Activated CD8-positive, alpha-beta memory T cell treated with anti-CD3 and anti-CD28 coated beads for 1 hour (primary cell): ENCODE data around the gene OPTN.
"Not testable (repeated sequence)": the region's sequence is repeated elsewhere in the genome, so short reads cannot be mapped to it uniquely, and the experiment has no call there.

Experiments used
- DNase-seq, 2 donors: peaks; one replicate each; pipeline ENCODE4 v3.0.0-alpha.2; 2020; ENCODE audit warnings: low read depth in 1 of 2; ENCODE audit errors: extremely low read depth in 1 of 2

The OPTN gene

GRCh38 chr10:13099666-13100348, at the start of gene OPTN:
Gene OPTN (plus strand): TSS chr10:13100163. CDS start chr10:13109123, 8,960 bp downstream.
- DNase-seq, result peak; percentile 49 to 68

DNA sequence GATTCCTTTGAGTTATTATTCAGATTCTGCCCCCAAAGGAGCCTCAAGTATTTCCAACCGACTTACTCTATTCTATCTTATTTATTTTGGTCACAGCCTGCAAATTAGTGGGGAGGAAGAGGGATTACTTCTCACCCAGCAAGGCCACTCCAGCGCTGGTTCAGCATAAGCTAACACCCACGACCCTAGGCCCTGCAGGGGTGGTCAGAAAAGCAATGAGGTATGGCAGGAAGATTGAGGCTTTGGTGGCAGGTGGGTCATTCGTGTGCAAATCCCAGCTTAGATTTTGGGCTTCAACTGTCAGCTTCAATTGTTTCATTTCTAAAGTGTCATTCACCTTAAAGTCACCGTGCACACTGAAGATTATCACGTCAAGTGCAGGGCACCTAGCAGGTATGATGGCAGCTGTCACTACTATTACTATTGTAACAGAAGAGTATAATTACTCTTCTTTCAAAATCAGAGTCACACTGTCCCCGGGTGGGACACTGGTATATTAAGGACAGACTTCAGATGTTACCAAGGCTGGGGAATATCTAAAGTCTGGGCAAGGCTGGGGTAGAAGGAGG, 48.8 kb upstream of the OPTN start:
- no peak for DNase-seq

- not testable (repeated sequence) for DNase-seq
These were observed 46.8 kb upstream of the OPTN start for GRCh38 chr10:13053208-13053607.

DNA sequence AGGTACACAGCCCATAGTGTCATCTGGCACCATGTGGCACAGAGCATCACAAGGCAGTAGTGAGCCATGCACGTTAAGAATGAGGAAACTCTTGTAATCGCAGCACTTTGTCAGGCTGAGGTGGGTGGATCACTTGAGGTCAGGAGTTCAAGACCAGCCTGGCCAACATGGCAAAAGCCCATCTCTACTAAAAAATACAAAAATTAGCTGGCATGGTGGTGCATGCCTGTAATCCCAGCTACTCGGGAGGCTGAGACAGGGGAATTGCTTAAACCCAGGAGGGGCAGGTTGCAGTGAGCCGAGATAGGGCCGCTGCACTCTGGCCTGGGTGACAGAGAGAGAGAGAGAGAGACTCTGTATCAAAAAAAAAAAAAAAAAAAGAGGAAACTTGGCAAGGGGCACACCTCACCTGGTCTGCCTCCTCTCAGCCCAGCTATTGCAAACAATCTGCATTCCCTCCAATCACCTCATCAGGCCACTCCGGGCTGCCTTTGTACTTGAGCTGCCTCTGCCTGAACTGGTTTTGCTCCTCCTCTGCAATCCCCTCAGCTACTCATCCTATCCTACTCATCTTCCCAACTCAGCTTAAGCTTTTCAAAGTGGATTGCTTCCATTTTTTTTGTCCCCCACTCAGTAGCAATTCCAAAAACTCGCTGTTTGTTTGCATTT, 46.0 kb upstream of the OPTN start:
- DNase-seq, result no peak

GRCh38 chr10:13054844-13055243, 45.1 kb upstream of the OPTN start:
- DNase-seq, result no peak

DNA sequence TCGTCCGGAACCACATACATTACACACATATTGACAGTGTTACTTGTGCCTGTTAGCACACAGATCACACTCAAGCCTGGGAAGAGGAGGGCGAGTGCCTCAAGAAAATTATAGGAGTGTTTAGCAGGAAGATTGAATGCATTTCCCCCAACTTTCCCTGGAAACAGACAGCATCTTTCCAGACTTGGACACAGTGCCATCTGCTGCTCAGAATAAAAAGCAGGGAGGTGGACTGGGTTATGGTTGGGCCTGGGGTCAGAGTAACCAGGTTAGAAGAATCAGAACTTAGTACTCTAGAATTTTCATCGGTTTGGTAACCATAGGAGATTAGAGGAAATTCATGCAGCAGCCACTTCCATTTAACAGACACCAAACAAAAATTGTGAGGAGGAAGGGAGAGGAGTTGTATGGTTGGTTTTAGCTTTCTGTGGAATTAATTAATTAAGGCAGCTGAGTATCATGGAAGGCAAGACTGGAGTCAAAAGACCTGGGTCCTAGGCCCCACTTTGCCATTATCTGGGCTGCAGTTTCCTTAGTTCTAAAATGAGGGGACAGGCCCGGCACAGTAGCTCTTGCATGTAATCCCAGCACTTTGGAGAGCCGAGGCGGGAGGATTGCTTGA, 43.4 kb upstream of the OPTN start:
- DNase-seq, result no peak

- DNase-seq, result no peak
These were observed 37.2 kb upstream of the OPTN start for GRCh38 chr10:13062803-13063202.

DNA sequence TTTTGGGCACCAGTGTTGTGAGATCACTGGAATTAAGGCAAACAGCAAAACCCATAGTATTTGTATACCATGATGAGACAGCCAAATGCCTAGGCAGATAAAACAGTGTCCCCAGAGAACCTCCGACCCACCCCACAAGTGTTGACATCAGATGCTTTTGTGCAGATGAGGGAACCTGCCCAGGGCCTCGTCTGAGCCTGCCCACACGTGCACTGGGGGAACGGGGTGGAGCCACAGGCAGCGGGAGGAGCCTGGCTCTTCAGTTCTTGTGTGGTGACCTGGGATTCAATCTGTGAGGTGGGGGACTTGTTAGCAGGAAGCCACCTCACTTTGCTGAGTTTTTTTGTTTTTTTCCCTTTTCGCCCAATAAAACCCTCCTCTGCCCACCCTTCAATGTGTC, 33.4 kb upstream of the OPTN start:
- no peak for DNase-seq

DNA sequence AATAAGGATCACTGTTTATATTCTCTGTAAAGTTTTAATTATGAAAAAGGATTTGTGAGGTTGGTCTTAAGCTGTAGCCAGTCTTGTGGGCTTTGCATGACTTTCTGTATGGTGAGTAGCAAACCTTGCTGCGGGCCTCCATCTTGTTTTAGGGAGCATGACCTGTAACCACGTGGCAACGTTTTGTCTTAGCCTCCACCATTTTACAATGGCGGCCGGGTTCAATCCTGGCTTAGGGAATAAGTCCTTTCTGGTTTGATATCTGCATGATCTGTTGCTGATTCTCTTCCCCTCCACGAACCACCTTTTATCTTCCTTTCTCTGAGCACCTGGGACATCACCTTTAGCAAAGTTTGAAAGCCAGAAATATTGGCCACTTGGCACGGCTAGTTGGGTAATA, 32.5 kb upstream of the OPTN start:
- DNase-seq, result no peak

DNA sequence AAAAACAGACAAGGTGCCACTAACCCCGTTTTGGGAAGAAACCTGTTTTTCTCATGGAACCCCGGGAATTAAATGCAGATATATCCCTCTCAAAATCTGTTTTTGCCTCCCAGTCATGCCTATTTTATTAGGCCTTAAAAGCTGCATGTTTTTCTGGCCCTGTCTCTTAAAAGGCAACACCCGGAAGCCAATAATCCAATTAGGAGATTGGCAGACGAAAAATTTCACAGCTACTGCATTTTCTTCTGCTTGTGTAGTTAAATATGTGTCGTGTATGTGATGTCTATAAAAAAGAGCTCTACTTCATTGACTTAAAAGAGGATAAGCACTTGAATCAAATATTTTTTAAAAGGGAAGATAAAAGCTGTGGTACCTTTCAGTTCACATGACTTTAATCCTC, 31.9 kb upstream of the OPTN start:
- DNase-seq, result no peak

GRCh38 chr10:13068484-13068883, 31.5 kb upstream of the OPTN start:
- DNase-seq, result no peak

- DNase-seq, result no peak
These were observed 27.6 kb upstream of the OPTN start for GRCh38 chr10:13072339-13072738.

GRCh38 chr10:13074563-13075451, 25.2 kb upstream of the OPTN start:
- peak in 1 of 2 donors; percentile 28 for DNase-seq

DNA sequence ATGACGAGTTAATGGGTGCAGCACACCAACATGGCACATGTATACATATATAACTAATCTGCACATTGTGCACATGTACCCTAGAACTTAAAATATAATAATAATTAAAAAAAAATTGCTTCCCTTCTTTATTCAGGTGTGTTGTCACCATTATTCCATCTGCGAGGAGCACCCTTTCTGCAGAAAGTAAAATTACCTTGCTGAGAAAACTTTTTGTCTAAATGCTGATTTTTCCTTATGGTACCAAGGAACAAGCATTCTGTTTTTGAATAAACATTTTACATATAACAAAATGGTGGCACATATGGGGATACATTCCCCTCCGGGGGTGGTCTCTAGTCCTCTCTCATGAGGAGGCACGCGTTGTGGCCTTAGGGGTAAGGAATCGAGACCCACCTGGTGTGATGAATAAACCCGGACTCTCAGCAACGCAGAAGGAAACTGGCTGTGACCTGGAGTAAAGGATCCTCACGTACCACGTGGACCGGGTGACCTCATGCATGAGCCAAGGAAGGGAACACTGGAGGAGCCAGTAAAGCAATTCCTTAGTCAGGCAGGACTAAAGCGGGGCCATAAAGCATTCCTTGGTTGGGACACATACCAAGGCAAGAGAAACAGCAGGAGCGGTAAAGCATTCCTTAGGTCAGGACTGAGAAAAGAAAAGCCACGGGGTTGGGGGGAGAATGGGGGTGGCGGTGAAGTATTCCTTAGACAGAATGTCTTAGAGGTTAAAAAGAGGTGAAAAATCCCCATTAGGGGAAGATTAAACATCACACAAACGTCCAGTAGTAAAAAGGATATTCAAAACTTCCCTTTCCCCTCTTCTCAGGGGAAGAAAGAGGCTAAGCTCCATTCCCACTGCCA, 20.8 kb upstream of the OPTN start:
- no peak for DNase-seq

DNA sequence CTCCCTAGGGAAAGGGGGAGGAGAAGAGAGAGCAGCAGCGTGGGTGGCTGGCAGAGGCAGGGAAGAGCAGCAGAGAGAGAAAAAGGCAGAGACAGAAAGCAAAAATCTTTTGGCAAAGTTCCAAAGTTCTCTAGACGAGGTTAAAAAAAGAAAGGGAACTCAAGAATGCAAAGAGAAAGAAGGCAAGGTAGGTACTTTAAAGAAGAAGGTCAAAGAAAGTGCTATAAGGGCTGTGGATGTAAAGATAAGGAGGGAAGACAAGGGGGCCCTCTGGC, 20.2 kb upstream of the OPTN start:
- DNase-seq, result no peak

DNA sequence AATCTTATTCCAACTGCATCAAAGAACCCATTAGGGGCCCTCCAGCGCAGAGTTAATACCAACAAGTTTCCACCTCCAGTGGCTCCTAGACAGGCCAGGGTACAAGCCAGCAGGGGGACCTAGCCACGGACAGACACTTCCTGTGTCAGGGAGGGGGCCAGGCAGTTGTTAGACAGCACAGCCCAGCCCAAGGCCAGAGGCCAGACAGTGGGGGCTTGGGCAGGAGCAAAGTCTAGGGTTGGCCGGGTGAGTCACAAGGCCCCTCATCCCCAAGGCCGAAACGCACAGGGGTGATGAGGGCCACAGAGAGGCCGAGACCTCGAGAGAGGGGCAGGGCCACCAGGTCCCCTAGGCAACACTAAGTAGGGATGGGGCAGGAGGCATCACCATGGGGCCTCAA, 19.3 kb upstream of the OPTN start:
- no peak for DNase-seq

DNA sequence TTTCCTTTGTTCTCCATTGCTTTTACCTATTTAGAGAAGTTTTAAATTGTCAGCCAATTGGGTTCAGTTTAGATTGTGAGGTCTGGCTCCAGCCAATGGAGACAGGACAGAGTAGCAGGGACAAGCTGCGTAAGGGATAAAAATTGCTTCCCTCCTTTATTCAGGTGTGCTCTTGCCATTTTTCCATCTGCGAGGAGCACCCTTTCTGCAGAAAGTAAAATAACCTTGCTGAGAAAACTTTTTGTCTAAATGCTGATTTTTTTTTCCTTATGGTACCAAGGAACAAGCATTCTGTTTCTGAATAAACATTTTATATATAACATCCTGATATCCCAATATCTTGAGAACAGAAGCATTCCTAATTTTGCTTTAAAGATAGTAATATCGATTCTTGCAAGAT, 16.3 kb upstream of the OPTN start:
- not testable (repeated sequence) for DNase-seq

DNA sequence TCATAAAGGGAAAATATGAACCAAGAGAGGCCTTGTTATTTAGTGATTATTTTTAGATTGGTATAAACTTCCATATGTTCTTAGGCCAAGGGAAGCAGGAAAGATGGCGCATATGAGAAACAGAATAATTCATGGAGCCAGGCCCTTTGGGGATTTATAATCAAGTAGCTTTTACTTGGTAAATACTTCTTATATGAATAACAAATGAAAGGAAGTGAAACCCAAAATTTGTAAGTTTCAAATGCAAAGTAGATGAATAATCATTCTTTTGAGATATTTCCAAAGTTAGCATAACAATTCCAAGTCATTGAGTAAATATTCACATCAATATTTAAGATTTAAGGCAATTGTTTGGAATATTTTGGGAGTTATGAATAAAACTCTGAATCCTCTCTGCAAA, 13.9 kb upstream of the OPTN start:
- DNase-seq, result no peak

DNA sequence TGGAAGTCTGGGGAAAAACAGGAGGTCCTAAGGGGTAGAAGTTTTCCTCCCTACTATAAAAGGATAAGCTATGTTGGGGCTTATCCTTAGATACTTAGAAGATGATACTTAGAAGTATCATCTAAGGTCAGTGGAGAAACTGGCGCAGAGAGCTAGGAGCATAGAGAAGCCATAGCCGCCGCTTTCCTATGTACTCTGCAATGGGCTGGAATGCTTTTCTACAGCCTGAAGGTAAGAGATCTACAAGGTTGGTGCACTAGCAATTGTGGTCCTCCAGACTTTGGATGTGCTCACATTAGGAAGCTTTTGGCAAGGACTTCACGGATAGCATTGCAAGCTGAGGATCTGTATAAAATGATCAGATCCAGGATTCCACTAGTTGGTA, 12.4 kb upstream of the OPTN start:
- DNase-seq, result no peak

- DNase-seq, result no peak
These were observed 11.9 kb upstream of the OPTN start for GRCh38 chr10:13087986-13088618.
